ENCODE measurements around the gene ITPK1.

ITPK1 gene

GRCh38 chr14:92922883-92923743, 192.6 kb downstream of the ITPK1 start, which contains the start of gene CHGA:
CHGA (plus strand) TSS chr14:92923150; CDS start chr14:92923360, 210 bp downstream.
- no peak within 1 kb of the TSS for H3K9ac ChIP-seq (ENCODE audit: insufficient read length)
- TF ChIP-seq FOXP2 (optimal IDR thresholded peaks at IDR 0.05; ENCODE audit: control extremely low read depth, extremely low read length, insufficient read depth): no peak
- no peak for TF ChIP-seq POLR2AphosphoS5 (IDR thresholded peaks at IDR 0.05; ENCODE audit: borderline replicate concordance, low read depth, low read length)
- TF ChIP-seq EZH2 (IDR thresholded peaks at IDR 0.05): no peak
- no peak within 1 kb of the TSS for H3K27ac ChIP-seq
- H3K4me3 ChIP-seq: no peak within 1 kb of the TSS
- H3K9me3 ChIP-seq (ENCODE audit: low read depth, low read length): no peaks in the 10 kb centered on the region
- no peaks in the 10 kb centered on the region for H3K36me3 ChIP-seq (ENCODE audit: insufficient read depth, low read length)
- no peak for DNase-seq (ENCODE audit: low read depth, low spot score)

GRCh38 chr14:92922155-92922735, 193.5 kb downstream of the ITPK1 start:
- no peak for TF ChIP-seq POLR2AphosphoS5 (IDR thresholded peaks at IDR 0.05; ENCODE audit: borderline replicate concordance, low read depth, low read length)
- TF ChIP-seq EZH2 (IDR thresholded peaks at IDR 0.05): no peak
- no peak for TF ChIP-seq FOXP2 (optimal IDR thresholded peaks at IDR 0.05; ENCODE audit: control extremely low read depth, extremely low read length, insufficient read depth)
- DNase-seq (ENCODE audit: low read depth, low spot score): no peak
- H3K9ac ChIP-seq (ENCODE audit: insufficient read length): no peak overlapping the region
- no peak overlapping the region for H3K27ac ChIP-seq
- no peaks in the 10 kb centered on the region for H3K36me3 ChIP-seq (ENCODE audit: insufficient read depth, low read length)
- no peaks in the 10 kb centered on the region for H3K9me3 ChIP-seq (ENCODE audit: low read depth, low read length)
- H3K4me3 ChIP-seq: no peak overlapping the region

- Histone ChIP-seq H3K36me3 (ENCODE audit: insufficient read depth, low read length) (no peaks in the 10 kb centered on the region), H3K9ac (ENCODE audit: insufficient read length) (no peak overlapping the region), H3K9me3 (ENCODE audit: low read depth, low read length) (no peaks in the 10 kb centered on the region), H3K4me3 (no peak overlapping the region), H3K27ac (no peak overlapping the region)
- no peak for DNase-seq (ENCODE audit: low read depth, low spot score)
- TF ChIP-seq POLR2AphosphoS5 (IDR thresholded peaks at IDR 0.05; ENCODE audit: borderline replicate concordance, low read depth, low read length) (no peak), FOXP2 (optimal IDR thresholded peaks at IDR 0.05; ENCODE audit: control extremely low read depth, extremely low read length, insufficient read depth) (no peak), EZH2 (IDR thresholded peaks at IDR 0.05) (no peak)
These were observed 195.7 kb downstream of the ITPK1 start for GRCh38 chr14:92920001-92920400.

- no peak for DNase-seq (ENCODE audit: low read depth, low spot score)
These were observed 197.8 kb downstream of the ITPK1 start for GRCh38 chr14:92917956-92918355.

GRCh38 chr14:92917041-92917940, 198.4 kb downstream of the ITPK1 start:
- Histone ChIP-seq H3K4me3 (no peak overlapping the region), H3K36me3 (ENCODE audit: insufficient read depth, low read length) (no peaks in the 10 kb centered on the region), H3K9me3 (ENCODE audit: low read depth, low read length) (no peaks in the 10 kb centered on the region), H3K27ac (no peak overlapping the region), H3K9ac (ENCODE audit: insufficient read length) (no peak overlapping the region)
- DNase-seq (ENCODE audit: low read depth, low spot score): no peak
- no peak for TF ChIP-seq POLR2AphosphoS5 (IDR thresholded peaks at IDR 0.05; ENCODE audit: borderline replicate concordance, low read depth, low read length)
- TF ChIP-seq EZH2 (IDR thresholded peaks at IDR 0.05): no peak

More at GRCh38 chr14:92917956-92918355, 197.8 kb downstream of the ITPK1 start:
- no peak overlapping the region for H3K4me3 ChIP-seq
- H3K27ac ChIP-seq: no peak overlapping the region
- TF ChIP-seq FOXP2 (optimal IDR thresholded peaks at IDR 0.05; ENCODE audit: control extremely low read depth, extremely low read length, insufficient read depth): no peak
- no peak for TF ChIP-seq EZH2 (IDR thresholded peaks at IDR 0.05)
- TF ChIP-seq POLR2AphosphoS5 (IDR thresholded peaks at IDR 0.05; ENCODE audit: borderline replicate concordance, low read depth, low read length): no peak
- no peaks in the 10 kb centered on the region for H3K9me3 ChIP-seq (ENCODE audit: low read depth, low read length)
- H3K9ac ChIP-seq (ENCODE audit: insufficient read length): no peak overlapping the region
- H3K36me3 ChIP-seq (ENCODE audit: insufficient read depth, low read length): no peaks in the 10 kb centered on the region

GRCh38 chr14:92916201-92916600, 199.5 kb downstream of the ITPK1 start:
- DNase-seq (ENCODE audit: low read depth, low spot score): no peak
- H3K27ac ChIP-seq: no peak overlapping the region
- no peak for TF ChIP-seq EZH2 (IDR thresholded peaks at IDR 0.05)
- TF ChIP-seq POLR2AphosphoS5 (IDR thresholded peaks at IDR 0.05; ENCODE audit: borderline replicate concordance, low read depth, low read length): no peak
- TF ChIP-seq FOXP2 (optimal IDR thresholded peaks at IDR 0.05; ENCODE audit: control extremely low read depth, extremely low read length, insufficient read depth): no peak
- H3K4me3 ChIP-seq: no peak overlapping the region
- no peaks in the 10 kb centered on the region for H3K36me3 ChIP-seq (ENCODE audit: insufficient read depth, low read length)
- H3K9ac ChIP-seq (ENCODE audit: insufficient read length): no peak overlapping the region
- H3K9me3 ChIP-seq (ENCODE audit: low read depth, low read length): no peaks in the 10 kb centered on the region

- H3K4me3 ChIP-seq: no peak overlapping the region
- no peak for TF ChIP-seq POLR2AphosphoS5 (IDR thresholded peaks at IDR 0.05; ENCODE audit: borderline replicate concordance, low read depth, low read length)
- no peak for TF ChIP-seq FOXP2 (optimal IDR thresholded peaks at IDR 0.05; ENCODE audit: control extremely low read depth, extremely low read length, insufficient read depth)
- no peak for TF ChIP-seq EZH2 (IDR thresholded peaks at IDR 0.05)
- H3K9me3 ChIP-seq (ENCODE audit: low read depth, low read length): no peaks in the 10 kb centered on the region
- H3K9ac ChIP-seq (ENCODE audit: insufficient read length): no peak overlapping the region
- no peak overlapping the region for H3K27ac ChIP-seq
- no peak for DNase-seq (ENCODE audit: low read depth, low spot score)
- no peaks in the 10 kb centered on the region for H3K36me3 ChIP-seq (ENCODE audit: insufficient read depth, low read length)
These were observed 201.6 kb downstream of the ITPK1 start for GRCh38 chr14:92914087-92914656.

Measured in SK-N-MC (cell line).